Cardiac muscle cell (in vitro differentiated cells and primary cell): Measurements from ENCODE around the gene GRAMD4. TPM values are rescaled to one million over a fixed set of nuclear protein-coding genes. Genes with fewer than 3 reads are reported as not detected.

ENCODE experiments used
- DNase-seq, 2 donors: peaks; one replicate each; pipeline versions ENCODE4 v3.0.0 to v3.0.0-alpha.2; 2010 to 2017; ENCODE audit warnings: low read depth in 1 of 2, low spot score in 1 of 2
- H3K27ac ChIP-seq: fragments of 200-600 bp; sonication (generic); 2 replicates; pipeline ENCODE4 v1.5.1; 2016
- H3K27me3 ChIP-seq: fragments of 200-600 bp; sonication (generic); 2 replicates; pipeline ENCODE4 v1.6.0; 2016; ENCODE audit warnings: control low read depth
- H3K36me3 ChIP-seq: fragments of 200-600 bp; sonication (generic); 2 replicates; pipeline ENCODE4 v1.5.1; 2016; ENCODE audit warnings: control low read depth
- H3K4me1 ChIP-seq: fragments of 200-600 bp; sonication (generic); 2 replicates; pipeline ENCODE4 v1.8.1; 2017; ENCODE audit warnings: low read depth, mild to moderate bottlenecking, mixed run types
- H3K4me3 ChIP-seq: fragments of 200-600 bp; sonication (generic); 2 replicates; pipeline ENCODE4 v1.5.1; 2016; ENCODE audit warnings: mild to moderate bottlenecking
- H3K9me3 ChIP-seq: fragments of 200-600 bp; sonication (generic); 2 replicates; pipeline ENCODE4 v1.5.1; 2017; ENCODE audit warnings: low read depth, mild to moderate bottlenecking, control low read depth
- CTCF ChIP-seq: IDR thresholded peaks from 2 replicates; pipeline ENCODE4 v1.5.1; 2012; ENCODE audit warnings: low read depth, mild to moderate bottlenecking, low read length
- polyA plus RNA-seq: library from polyadenylated mRNA; unstranded; fragments of >200 nt; fragmentation: Nextera tagmentation; extraction: Ambion mirVana; gene quantifications from 2 replicates; pipeline ENCODE4 v1.2.1, GENCODE V29; 2016
- total RNA-seq: library from RNA; depleted of rRNA; stranded (reverse); fragments of >200 nt; gene quantifications from 2 replicates; pipeline ENCODE4 v1.2.3, GENCODE V29; 2016

The GRAMD4 gene
- total and polyA plus RNA-seq, 2 experiments from 2014 or later = 49.3 to 51.8 TPM

GRCh38 chr22:46635756-46636155 is 15.6 kb downstream of the GRAMD4 start:
- TF ChIP-seq CTCF = no peak
- peaks cover 24% of the 10 kb centered on the region for H3K4me1 ChIP-seq
- H3K9me3 ChIP-seq = no peaks in the 10 kb centered on the region
- peak overlapping the region; percentile 82 for H3K27ac ChIP-seq
- peak in 1 of 2 donors; percentile 57 for DNase-seq
- H3K4me3 ChIP-seq = no peak overlapping the region
- no peaks in the 10 kb centered on the region for H3K36me3 ChIP-seq
- no peaks in the 10 kb centered on the region for H3K27me3 ChIP-seq

- TF ChIP-seq CTCF = no peak
- Histone ChIP-seq H3K9me3 (no peaks in the 10 kb centered on the region), H3K36me3 (no peaks in the 10 kb centered on the region), H3K27me3 (no peaks in the 10 kb centered on the region), H3K4me3 (no peak overlapping the region), H3K27ac (peak overlapping the region; percentile 82), H3K4me1 (peaks cover 24% of the 10 kb centered on the region)
- no peak for DNase-seq
Measured at GRCh38 chr22:46636221-46637002, 16.2 kb downstream of the GRAMD4 start.

GRCh38 chr22:46637711-46638600 is 17.8 kb downstream of the GRAMD4 start:
- Histone ChIP-seq H3K36me3 (no peaks in the 10 kb centered on the region), H3K4me3 (no peak overlapping the region), H3K27me3 (no peaks in the 10 kb centered on the region), H3K9me3 (no peaks in the 10 kb centered on the region), H3K4me1 (peaks cover 24% of the 10 kb centered on the region), H3K27ac (peak overlapping the region; percentile 3)
- DNase-seq = no peak
- no peak for TF ChIP-seq CTCF

GRCh38 chr22:46638601-46639431 is 18.6 kb downstream of the GRAMD4 start:
- H3K9me3 ChIP-seq = no peaks in the 10 kb centered on the region
- H3K27ac ChIP-seq = peak overlapping the region; percentile 3
- no peaks in the 10 kb centered on the region for H3K27me3 ChIP-seq
- peak in 1 of 2 donors; percentile 44 for DNase-seq
- H3K36me3 ChIP-seq = no peaks in the 10 kb centered on the region
- H3K4me1 ChIP-seq = peaks cover 23% of the 10 kb centered on the region
- TF ChIP-seq CTCF = no peak
- H3K4me3 ChIP-seq = no peak overlapping the region

GRCh38 chr22:46639843-46640242 is 19.7 kb downstream of the GRAMD4 start:
- Histone ChIP-seq H3K27me3 (no peaks in the 10 kb centered on the region), H3K27ac (no peak overlapping the region), H3K4me1 (peaks cover 14% of the 10 kb centered on the region), H3K36me3 (no peaks in the 10 kb centered on the region), H3K4me3 (no peak overlapping the region), H3K9me3 (no peaks in the 10 kb centered on the region)
- no peak for TF ChIP-seq CTCF
- DNase-seq = no peak
